Common myeloid progenitor, CD34-positive (primary cell): ENCODE data around the gene GABRR3.
A peak's percentile ranks its signal among the peaks of the same experiment; 100 is the strongest.

Source experiments
- CTCF ChIA-PET: fragments of 350-600 bp; sonication (Branson Sonifier 250); formaldehyde crosslinking; loops from one replicate; lab custom pipeline; 2021; ENCODE audit warnings: antibody characterized with exemption; lab: Charles Lee
- POLR2A ChIA-PET: fragments of 350-600 bp; sonication (Branson Sonifier 250); formaldehyde crosslinking; loops from one replicate; lab custom pipeline; 2021; ENCODE audit warnings: antibody characterized with exemption; lab: Charles Lee
- DNase-seq, 3 donors: peaks; one replicate each; pipeline versions ENCODE4 v3.0.0 to v3.0.0-alpha.2; 2013
- H3K27ac ChIP-seq, 2 experiments: 1 replicate in 1 of 2; 2 replicates in 1 of 2; pipeline ENCODE4 v1.7.0; 2013; ENCODE audit warnings: inconsistent platforms in 2 of 2, low read length in 2 of 2, mild to moderate bottlenecking in 2 of 2, low read depth in 1 of 2, moderate library complexity in 1 of 2; ENCODE audit not compliant: severe bottlenecking in 2 of 2, insufficient read depth in 1 of 2, poor library complexity in 1 of 2
- H3K27me3 ChIP-seq, 5 experiments: replicated peaks in 2 of 5; 1 replicate in 3 of 5; 2 replicates in 2 of 5; pipeline versions ENCODE4 v1.6.1 to v1.7.0; 2013; ENCODE audit warnings: low read length in 4 of 5, mild to moderate bottlenecking in 2 of 5, moderate library complexity in 2 of 5, inconsistent platforms in 1 of 5; ENCODE audit not compliant: insufficient read depth in 5 of 5, control insufficient read depth in 4 of 5
- H3K36me3 ChIP-seq, 4 experiments: 1 replicate in 2 of 4; 2 replicates in 2 of 4; pipeline versions ENCODE4 v1.6.1 to v1.7.0; 2013; ENCODE audit warnings: low read length in 3 of 4, control low read depth in 1 of 4, mild to moderate bottlenecking in 1 of 4; ENCODE audit not compliant: control insufficient read depth in 4 of 4, insufficient read depth in 4 of 4
- H3K4me1 ChIP-seq, 4 experiments: 1 replicate in 3 of 4; 2 replicates in 1 of 4; pipeline versions ENCODE4 v1.6.1 to v1.7.1; 2013; ENCODE audit warnings: low read length in 3 of 4, mild to moderate bottlenecking in 3 of 4, control low read depth in 1 of 4, inconsistent platforms in 1 of 4, moderate library complexity in 1 of 4; ENCODE audit not compliant: control insufficient read depth in 4 of 4, insufficient read depth in 4 of 4; ENCODE audit errors: control extremely low read depth in 1 of 4
- H3K4me3 ChIP-seq, 7 experiments: 1 replicate in 4 of 7; 2 replicates in 3 of 7; pipeline versions ENCODE4 v1.5.1 to v1.7.0; 2013; ENCODE audit warnings: mild to moderate bottlenecking in 7 of 7, low read length in 6 of 7, moderate library complexity in 6 of 7, inconsistent platforms in 2 of 7, low read depth in 2 of 7, control low read depth in 1 of 7; ENCODE audit not compliant: insufficient read depth in 4 of 7, control insufficient read depth in 1 of 7; ENCODE audit errors: extremely low read depth in 1 of 7
- H3K9me3 ChIP-seq, 5 experiments: 1 replicate in 4 of 5; 2 replicates in 1 of 5; pipeline versions ENCODE4 v1.6.1 to v1.7.1; 2013; ENCODE audit warnings: low read length in 4 of 5, mild to moderate bottlenecking in 2 of 5, inconsistent platforms in 1 of 5, low read depth in 1 of 5, moderate library complexity in 1 of 5; ENCODE audit not compliant: control insufficient read depth in 4 of 5, insufficient read depth in 2 of 5; ENCODE audit errors: control extremely low read depth in 1 of 5
- WGBS: methylation state at CpG from one replicate; pipeline ENCODE4 v1.1.5; 2013; ENCODE audit not compliant: insufficient coverage; 5-methylcytosine and 5-hydroxymethylcytosine counted together

Gene GABRR3

GRCh38 chr3:97992547-97993173, 42.5 kb downstream of the GABRR3 start:
- Histone ChIP-seq H3K36me3 (no peaks in the 10 kb centered on the region), H3K4me3 (no peak overlapping the region), H3K27ac (no peak overlapping the region), H3K9me3 (no peaks in the 10 kb centered on the region), H3K4me1 (no peaks in the 10 kb centered on the region), H3K27me3 (no peaks in the 10 kb centered on the region)
- DNase-seq, result no peak
- POLR2A ChIA-PET, result no interaction called here
- WGBS, result 100% methylated on average over 2 of the region's 2 CpGs
- CTCF ChIA-PET, result no interaction called here

DNA sequence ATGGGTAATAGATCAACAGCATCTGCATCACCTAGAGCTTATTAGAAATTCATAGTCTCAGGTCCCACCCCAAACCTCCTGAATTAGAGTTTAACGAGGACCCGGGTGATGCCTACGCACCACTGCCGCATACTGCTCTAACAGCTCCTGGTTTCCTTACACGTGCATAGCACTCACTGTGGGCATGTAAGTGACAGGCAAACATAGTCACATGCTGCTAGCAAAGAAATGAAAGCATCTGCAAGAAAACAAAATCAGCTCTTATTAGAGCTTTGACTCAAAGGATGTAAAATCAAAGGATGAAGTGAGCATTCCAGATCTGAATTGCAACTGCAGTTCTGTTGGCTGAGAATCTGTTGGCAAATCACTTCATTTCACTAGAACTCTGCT, 43.8 kb downstream of the GABRR3 start:
- Histone ChIP-seq H3K4me1 (no peaks in the 10 kb centered on the region), H3K4me3 (no peak overlapping the region), H3K27me3 (no peaks in the 10 kb centered on the region), H3K27ac (no peak overlapping the region), H3K36me3 (no peaks in the 10 kb centered on the region), H3K9me3 (no peaks in the 10 kb centered on the region)
- 90% methylated on average over 2 of the region's 5 CpGs for WGBS
- POLR2A ChIA-PET, result no interaction called here
- CTCF ChIA-PET, result no interaction called here
- DNase-seq, result no peak

- 100% methylated on average over 1 of the region's 2 CpGs for WGBS
- no peaks in the 10 kb centered on the region for H3K36me3 ChIP-seq
- H3K9me3 ChIP-seq, result no peaks in the 10 kb centered on the region
- ChIA-PET POLR2A (no interaction called here), CTCF (no interaction called here)
- H3K27ac ChIP-seq, result no peak overlapping the region
- DNase-seq, result no peak
- H3K4me3 ChIP-seq, result no peak overlapping the region
- H3K4me1 ChIP-seq, result no peaks in the 10 kb centered on the region
- no peaks in the 10 kb centered on the region for H3K27me3 ChIP-seq
Observed at GRCh38 chr3:97990624-97991292, 44.4 kb downstream of the GABRR3 start.

DNA sequence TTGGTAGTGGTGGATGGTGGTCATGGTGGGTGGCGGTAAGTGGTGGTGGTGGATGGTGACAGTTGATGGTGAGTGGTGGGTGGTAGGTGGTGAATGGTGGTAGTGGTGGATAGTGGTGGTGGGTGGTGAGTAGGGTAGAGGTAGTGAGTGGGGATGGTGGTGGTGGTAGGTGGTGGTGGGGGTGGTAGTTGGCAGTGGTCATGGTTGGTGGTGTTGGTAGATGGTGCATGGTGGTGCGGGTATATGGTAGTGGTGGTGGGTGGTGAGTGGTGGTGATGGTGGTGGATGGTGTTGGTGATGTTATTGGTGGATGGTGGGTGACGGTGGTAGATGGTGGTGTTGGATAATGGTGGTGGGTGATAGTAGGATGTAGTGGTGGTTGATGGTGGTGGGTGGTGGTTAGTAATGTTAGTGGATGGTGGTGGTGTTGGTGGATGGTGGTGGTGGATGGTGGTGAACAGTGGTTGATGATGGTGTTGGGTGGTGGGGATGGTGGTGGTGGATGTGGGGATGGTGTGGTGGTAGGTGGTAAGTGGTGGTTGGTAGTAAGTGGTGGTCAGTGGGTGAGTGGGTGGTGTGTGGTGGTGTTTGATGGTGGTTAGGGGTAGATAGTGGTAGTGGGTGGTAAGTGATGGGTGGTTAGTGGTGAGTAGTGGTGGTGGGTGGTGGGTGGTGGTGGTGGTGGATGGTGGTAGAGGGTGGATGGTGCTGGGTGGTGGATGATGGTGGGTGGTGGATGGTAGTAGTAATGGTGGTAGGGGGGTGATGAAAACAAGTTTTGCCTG, 46.1 kb downstream of the GABRR3 start:
- ChIA-PET CTCF (no interaction called here), POLR2A (no interaction called here)
- no peak overlapping the region for H3K4me3 ChIP-seq
- H3K4me1 ChIP-seq, result no peaks in the 10 kb centered on the region
- 100% methylated on average over 2 of the region's 3 CpGs for WGBS
- no peaks in the 10 kb centered on the region for H3K27me3 ChIP-seq
- no peaks in the 10 kb centered on the region for H3K36me3 ChIP-seq
- no peak for DNase-seq
- no peaks in the 10 kb centered on the region for H3K9me3 ChIP-seq
- H3K27ac ChIP-seq, result no peak overlapping the region

DNA sequence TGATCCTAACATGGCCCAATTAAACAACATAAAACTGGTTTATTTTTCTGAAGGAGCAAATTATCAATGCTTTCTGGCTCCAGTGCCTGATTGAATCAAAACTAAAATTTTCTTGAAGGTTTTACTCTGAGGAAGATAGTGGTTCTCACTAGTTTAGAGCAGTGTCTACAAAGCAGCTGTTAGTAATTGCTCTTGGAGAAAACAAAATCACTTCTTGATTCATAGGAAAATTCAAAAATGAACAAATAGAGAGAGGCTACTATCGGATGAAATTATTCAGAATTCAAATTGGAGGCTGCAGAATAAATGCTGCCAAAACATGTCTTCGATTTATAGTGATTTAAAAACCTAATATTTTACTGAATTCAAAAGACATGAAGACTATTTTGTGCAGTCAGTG, 47.8 kb downstream of the GABRR3 start:
- CTCF ChIA-PET, result no interaction called here
- POLR2A ChIA-PET, result no interaction called here
- 100% methylated on average over 1 of the region's 2 CpGs for WGBS
- H3K27ac ChIP-seq, result no peak overlapping the region
- no peak for DNase-seq
- peaks cover 0 to under 1% (median 0%) of the 10 kb centered on the region in 4 experiments for H3K4me1 ChIP-seq
- H3K4me3 ChIP-seq, result no peak overlapping the region
- no peaks in the 10 kb centered on the region for H3K27me3 ChIP-seq
- no peaks in the 10 kb centered on the region for H3K9me3 ChIP-seq
- H3K36me3 ChIP-seq, result no peaks in the 10 kb centered on the region

DNA sequence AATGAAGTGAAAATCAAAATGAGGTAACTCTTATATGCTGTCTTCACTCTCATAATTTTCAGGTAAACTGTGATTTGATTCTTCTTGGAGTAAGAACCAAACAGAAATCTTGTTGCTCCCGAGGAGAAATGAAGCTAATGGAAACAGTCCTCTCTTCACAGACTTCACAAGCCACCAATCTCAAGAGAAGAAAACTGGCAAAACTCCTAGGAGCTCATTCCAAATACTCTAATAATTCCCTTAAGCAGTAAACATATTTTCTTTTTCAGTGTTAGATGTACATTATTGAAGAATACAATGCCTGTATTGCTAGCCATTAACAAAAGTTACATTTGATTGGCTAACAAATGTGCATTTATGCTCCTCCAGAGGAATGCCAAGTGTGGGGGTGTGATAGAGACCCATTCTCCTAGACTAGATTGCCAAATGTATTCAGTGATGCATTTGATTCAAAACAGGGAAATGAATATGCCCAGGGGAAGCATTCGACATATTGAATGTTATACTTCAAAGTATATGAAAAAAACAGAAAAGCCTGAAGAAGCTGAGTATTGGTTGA, 51.1 kb downstream of the GABRR3 start:
- no peak for DNase-seq
- ChIA-PET CTCF (interaction anchor here (1.3 kb wide), 1 partner anchor 10 kb away, joined by 3 read pairs; no protein-coding TSS in a partner anchor), POLR2A (no interaction called here)
- Histone ChIP-seq H3K4me1 (peaks cover 0 to 8% (median 0%) of the 10 kb centered on the region in 4 experiments), H3K4me3 (no peak overlapping the region), H3K27ac (no peak overlapping the region), H3K36me3 (no peaks in the 10 kb centered on the region), H3K9me3 (no peaks in the 10 kb centered on the region), H3K27me3 (no peaks in the 10 kb centered on the region)
- no CpG with 5 or more reads among the region's 2 CpGs for WGBS

DNA sequence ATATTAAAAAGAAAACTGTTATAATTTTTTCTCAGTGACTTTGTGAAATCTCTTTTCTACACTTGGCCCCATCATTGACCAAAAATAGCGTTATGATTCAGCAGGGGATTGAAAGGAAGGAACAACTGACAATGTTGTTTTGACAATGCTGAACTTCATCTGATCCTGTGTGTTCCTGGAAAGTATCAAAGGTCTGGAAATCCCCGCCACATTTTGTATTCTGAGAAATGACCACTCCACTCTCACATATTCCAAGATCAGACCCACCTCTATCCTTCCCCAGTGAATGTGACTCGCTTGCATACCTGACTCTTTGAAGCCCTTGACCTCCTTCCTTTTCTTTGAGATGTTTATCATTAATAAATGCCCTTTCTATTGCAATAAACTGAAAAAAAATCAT, 53.2 kb downstream of the GABRR3 start:
- no peaks in the 10 kb centered on the region for H3K9me3 ChIP-seq

More for the DNA sequence above, 53.2 kb downstream of the GABRR3 start:
- H3K4me3 ChIP-seq, result no peak overlapping the region
- H3K27me3 ChIP-seq, result no peaks in the 10 kb centered on the region
- POLR2A ChIA-PET, result no interaction called here
- H3K27ac ChIP-seq, result no peak overlapping the region
- peak in 2 of 3 donors; percentile 9 to 16 for DNase-seq
- CTCF ChIA-PET, result no interaction called here
- WGBS, result 63% methylated on average over 1 of the region's 3 CpGs
- H3K36me3 ChIP-seq, result no peaks in the 10 kb centered on the region
- peaks cover 0 to 8% (median 0%) of the 10 kb centered on the region in 4 experiments for H3K4me1 ChIP-seq
